GM18858 (cell line): ENCODE measurements around the gene GRAMD1B.
"Not testable (repeated sequence)": the region's sequence is repeated elsewhere in the genome, so short reads cannot be mapped to it uniquely, and the experiment has no call there.

Experiments
- ATAC-seq: cut with Tn5 transposase; IDR thresholded peaks from one replicate; pipeline ENCODE4 v1.9.1; 2021; ENCODE audit not compliant: unreplicated experiment

The GRAMD1B gene

GRCh38 chr11:123505546-123506299 is 75.7 kb downstream of the GRAMD1B start:
- peak; percentile 49 for ATAC-seq

DNA sequence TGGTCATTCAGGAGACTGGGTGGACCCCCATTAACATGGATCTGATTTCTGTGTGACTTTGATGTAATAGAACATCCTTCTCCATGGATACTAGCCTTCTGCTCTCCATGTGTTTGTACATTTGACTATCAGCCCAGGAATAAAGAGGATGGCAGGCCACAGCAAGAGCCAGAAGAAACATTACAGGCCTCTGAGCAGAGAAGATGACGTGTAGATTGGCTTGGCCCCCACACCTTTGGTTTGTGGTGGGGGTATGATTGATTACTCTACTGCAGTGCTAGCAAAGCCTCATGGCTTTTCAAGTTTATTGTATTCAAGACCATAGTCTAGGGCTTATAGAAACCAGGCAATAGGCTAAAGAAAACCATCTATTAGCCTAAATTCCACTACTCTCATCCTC is 77.0 kb downstream of the GRAMD1B start:
- ATAC-seq, result no peak

- no peak for ATAC-seq
Observed at GRCh38 chr11:123509737-123510578, 79.9 kb downstream of the GRAMD1B start.

DNA sequence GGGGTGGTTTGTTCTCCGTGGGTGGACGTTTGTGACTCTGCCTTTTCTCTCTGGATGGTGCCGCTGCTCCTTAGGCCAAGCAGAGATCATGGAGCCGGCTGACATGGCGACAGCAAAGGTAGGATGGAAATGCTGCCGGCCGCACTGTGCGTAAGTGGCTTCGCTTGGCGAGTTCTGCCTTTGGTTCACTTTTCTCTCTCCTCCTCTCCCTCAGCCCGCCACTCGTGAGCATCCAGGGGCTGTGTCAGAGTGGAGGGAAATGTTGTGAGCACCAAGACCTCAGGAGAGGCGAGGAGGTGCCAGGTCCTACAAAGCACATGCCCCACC is 80.5 kb downstream of the GRAMD1B start:
- no peak for ATAC-seq

DNA sequence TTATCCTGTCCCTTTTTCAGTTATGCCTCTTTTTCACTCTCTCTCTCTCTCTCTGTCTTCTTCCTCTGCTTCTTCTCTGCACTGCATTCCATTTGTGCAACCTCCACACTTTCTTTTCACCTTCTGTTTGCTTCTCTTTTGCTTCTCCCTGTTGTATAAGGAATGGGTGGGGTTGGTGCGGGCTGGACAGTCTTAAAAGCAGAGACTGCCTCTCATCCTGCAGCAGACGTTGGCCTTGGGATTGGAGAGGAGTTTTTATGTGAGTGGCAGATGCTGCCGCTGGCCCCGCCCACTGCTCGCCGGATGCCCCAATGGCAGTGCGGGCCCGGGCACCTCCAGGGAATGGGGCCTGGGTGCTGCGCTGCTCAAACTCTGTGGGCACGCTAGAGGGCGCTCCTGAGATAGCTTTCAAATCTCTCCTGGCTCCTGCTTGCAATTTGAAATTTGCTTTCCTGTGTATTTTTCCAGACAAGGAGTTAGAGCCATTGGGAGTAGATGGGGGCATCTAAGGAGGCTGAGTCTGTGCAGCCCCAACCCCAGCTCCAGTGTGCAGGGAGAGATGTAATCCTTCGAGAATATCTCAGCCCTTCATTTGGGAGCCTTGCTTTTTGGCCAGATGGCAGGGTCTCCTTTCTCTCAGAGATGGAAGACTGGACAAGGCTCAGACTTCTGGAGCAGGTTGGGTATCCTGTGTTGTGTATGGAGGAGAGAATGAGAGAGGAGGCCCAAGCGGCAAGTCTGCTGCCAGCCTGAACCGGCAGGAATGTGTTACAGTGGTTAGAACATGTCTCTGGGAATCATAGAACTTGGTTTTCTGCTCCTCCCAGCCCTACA is 81.2 kb downstream of the GRAMD1B start:
- peak; percentile 65 for ATAC-seq

DNA sequence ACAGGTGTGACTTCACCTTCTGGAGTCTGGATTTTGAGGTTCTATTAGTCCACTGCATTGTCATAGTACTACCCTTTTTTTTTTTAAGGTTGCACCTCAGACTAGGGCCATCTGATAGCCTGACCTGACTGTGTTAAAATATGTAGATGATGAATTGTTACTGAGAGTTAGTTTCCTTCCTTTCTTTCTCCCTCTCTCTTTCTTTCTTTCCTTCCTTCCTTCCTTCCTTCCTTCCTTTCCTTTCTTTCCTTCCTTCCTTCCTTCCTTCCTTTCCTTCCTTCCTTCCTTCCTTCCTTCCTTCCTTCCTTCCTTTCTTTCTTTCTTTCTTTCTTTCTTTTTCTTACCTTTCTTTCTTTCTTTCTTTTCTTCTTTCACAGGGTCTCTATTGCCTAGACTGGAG is 83.2 kb downstream of the GRAMD1B start:
- ATAC-seq, result not testable (repeated sequence)

- no peak for ATAC-seq
Observed at GRCh38 chr11:123516238-123516637, 86.2 kb downstream of the GRAMD1B start.

GRCh38 chr11:123517559-123518364 is 87.7 kb downstream of the GRAMD1B start:
- ATAC-seq, result no peak

DNA sequence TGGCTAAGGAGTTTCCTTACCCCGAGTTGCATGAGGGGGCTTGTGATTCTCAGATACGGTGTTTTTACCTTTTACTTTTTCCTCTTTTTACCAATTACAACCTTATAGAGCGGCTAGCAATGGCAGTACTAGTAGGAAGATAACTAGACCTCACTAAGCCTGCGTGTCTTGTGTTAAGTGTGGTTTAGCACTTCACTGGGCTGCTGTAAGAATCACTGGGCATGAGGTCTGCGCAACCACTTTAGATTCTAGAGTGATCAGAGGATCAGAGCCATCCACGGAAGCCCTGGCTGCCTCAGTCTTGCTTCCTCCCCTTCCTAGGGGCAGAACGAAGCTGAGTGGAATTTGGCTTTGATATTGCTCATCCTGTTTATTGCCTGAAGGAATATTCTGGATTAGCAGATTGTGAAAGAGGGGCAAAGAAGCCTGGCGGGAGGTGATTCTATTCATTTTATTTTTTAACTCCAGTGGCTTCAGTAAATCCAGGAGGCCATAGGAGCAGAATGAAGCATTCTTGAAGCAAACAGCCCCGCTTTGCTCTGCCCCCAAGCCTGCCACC is 88.5 kb downstream of the GRAMD1B start:
- ATAC-seq, result no peak

GRCh38 chr11:123519055-123519796 is 89.2 kb downstream of the GRAMD1B start:
- ATAC-seq, result no peak

- ATAC-seq, result no peak
Observed at GRCh38 chr11:123519797-123520193, 89.7 kb downstream of the GRAMD1B start.

DNA sequence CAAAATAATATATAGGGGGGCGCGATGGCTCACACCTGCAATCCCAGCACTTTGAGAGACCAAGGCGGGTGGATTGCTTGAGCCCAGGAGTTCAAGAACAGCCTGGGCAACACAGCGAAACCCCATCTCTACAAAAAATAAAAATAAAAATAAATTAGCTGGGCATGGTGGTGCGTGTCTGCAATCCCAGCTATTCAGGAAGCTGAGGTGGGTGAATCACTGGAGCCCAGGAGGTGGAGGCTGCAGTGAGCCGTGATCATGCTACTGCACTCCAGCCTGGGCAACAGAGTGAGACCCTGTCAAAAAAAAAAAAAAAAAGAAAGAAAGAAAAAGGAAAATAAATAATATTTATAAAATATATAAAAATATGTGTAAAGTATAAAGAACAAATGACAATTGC is 90.4 kb downstream of the GRAMD1B start:
- ATAC-seq, result not testable (repeated sequence)

DNA sequence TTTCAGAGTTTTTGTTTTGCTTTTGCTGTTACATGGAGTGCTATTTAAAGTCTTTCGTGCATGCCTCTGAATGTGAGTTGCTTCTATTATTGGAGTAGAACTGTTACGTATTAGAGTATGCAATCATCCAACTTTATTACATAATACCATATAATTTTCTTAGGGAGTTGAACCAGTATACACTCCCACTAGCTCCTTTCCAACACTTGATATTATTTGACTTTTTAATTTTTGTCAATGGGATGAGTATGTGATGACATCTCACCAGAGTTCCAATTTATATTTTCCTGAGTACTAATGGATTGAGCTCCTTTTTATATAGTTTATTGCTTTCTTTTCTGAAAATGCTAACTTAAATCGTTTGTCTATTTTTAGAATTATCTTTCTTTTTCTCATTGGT is 90.9 kb downstream of the GRAMD1B start:
- no peak for ATAC-seq

DNA sequence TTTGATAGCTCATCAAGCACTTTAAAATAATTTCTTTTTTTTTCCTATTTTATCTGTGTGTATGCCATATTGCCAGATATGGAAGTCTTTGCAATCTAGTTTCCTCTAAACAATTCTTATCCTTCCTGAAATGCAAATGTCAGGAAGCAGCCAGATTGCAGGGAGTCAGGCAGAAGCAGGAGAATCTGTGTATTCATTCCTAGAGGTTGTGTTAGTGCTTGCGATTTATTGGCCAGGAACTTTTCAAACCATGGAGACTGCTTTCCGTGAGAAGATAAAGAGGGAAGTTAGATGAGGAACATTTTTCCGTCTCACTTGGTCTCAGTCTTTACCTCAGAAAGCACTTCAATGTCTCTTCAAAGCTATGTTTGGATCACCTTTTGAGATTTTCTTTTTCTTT is 91.9 kb downstream of the GRAMD1B start:
- ATAC-seq, result no peak

DNA sequence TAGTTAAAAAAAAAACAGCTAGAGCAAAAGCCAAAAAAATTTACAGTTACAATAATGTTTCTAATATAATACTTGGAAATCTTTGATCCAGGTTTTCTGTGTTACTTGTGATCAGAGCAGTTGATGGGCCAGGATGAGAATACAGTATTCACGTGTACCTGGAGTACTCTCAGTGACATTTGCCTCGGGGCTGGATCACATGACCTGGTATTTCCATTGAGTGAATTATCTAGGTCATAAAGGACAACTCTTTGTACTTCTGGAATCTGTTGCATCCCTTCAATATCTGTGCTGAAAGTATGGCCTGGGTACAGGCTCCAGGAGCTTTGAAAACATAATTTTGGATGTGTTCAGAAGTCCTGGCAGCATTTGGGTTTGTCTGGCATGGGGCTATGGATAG is 93.5 kb downstream of the GRAMD1B start:
- no peak for ATAC-seq

GRCh38 chr11:123525097-123525496 is 95.0 kb downstream of the GRAMD1B start:
- ATAC-seq, result no peak

DNA sequence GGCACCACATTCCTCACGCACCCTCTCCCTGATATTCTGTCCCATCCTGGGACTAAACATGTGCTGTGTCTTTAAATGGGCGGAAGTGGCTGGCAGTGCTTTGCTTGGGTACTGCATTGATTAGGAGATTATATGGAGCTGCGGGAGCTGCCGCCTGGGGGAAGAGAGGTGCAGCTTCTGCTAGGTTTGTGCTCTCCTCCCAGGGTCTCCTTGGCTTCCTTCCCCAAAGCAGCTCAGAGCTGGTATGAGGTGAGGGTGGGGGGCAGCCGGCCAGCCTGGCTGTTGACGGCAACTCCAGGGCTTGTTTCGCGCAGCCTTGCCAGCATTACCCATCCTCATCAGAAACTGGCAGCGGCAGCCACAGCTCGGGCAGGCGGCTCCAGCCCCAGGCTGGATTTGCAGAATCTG is 95.4 kb downstream of the GRAMD1B start:
- ATAC-seq, result no peak

DNA sequence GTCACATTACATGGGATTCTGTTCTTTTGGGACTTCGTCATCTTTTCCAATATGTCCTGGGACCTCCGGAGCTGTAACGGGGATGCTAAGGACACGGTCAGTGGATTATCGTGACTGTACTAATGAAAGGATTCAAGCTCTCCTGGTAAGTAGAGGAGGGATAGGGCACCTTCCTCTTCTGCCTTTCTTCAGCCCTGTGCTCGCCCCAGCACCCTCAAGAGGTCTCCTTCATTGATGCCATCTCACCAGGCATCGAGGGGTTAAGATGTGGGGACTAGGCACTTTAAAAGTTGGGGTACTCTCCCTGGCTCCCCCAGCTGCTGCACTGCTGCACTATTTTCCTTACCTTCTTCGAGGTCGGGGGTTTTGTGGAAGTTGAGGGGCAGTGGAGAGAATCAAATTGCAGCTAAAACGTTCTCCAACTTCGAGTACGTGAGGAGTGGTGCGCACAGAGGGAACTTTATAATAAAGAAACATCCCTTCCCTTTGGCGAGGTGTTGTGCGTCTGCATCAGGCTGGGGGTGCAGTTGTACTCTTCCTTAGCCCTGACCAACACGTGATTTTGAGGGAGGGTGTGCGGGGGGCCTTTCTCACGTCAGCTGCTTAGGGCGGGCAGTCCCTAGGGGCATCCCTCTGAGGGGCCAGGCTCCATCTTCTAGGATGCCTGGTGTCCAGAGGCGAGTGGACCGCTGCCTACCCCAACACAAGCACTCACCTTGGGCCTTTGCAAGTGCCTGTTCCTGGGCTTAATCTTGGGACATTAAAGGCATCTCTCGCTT is 96.1 kb downstream of the GRAMD1B start:
- ATAC-seq, result no peak

- ATAC-seq, result no peak
Observed at GRCh38 chr11:123526918-123527317, 96.8 kb downstream of the GRAMD1B start.
